ENCODE data around the gene KDM1A. TPM values are rescaled to one million over a fixed set of nuclear protein-coding genes. Genes with fewer than 3 reads are reported as not detected.

The KDM1A gene
- total RNA-seq, 1 donor from 2014 or later: 103 TPM

- TF ChIP-seq CTCF (IDR thresholded peaks at IDR 0.05): no peak
- DNase-seq (ENCODE audit: extremely low spot score, unreplicated experiment): no peak
- Mint-ChIP-seq H3K27me3 (ENCODE audit: unreplicated experiment) (no peaks in the 10 kb centered on the region), H3K4me1 (ENCODE audit: unreplicated experiment) (peaks cover 65% of the 10 kb centered on the region), H3K36me3 (ENCODE audit: unreplicated experiment) (peaks cover 2% of the 10 kb centered on the region), H3K9me3 (ENCODE audit: unreplicated experiment) (no peaks in the 10 kb centered on the region), H3K4me3 (ENCODE audit: unreplicated experiment) (no peak overlapping the region), H3K27ac (ENCODE audit: unreplicated experiment) (peak overlapping the region; percentile 69)
Measured at GRCh38 chr1:23114424-23115079, 95.3 kb downstream of the KDM1A start.

GRCh38 chr1:23116216-23116836 is 97.1 kb downstream of the KDM1A start:
- Mint-ChIP-seq H3K9me3 (ENCODE audit: unreplicated experiment) (no peaks in the 10 kb centered on the region), H3K36me3 (ENCODE audit: unreplicated experiment) (peaks cover 2% of the 10 kb centered on the region), H3K4me1 (ENCODE audit: unreplicated experiment) (peaks cover 69% of the 10 kb centered on the region), H3K4me3 (ENCODE audit: unreplicated experiment) (no peak overlapping the region), H3K27ac (ENCODE audit: unreplicated experiment) (peak overlapping the region; percentile 63), H3K27me3 (ENCODE audit: unreplicated experiment) (no peaks in the 10 kb centered on the region)
- no peak for DNase-seq (ENCODE audit: extremely low spot score, unreplicated experiment)
- no peak for TF ChIP-seq CTCF (IDR thresholded peaks at IDR 0.05)

DNA sequence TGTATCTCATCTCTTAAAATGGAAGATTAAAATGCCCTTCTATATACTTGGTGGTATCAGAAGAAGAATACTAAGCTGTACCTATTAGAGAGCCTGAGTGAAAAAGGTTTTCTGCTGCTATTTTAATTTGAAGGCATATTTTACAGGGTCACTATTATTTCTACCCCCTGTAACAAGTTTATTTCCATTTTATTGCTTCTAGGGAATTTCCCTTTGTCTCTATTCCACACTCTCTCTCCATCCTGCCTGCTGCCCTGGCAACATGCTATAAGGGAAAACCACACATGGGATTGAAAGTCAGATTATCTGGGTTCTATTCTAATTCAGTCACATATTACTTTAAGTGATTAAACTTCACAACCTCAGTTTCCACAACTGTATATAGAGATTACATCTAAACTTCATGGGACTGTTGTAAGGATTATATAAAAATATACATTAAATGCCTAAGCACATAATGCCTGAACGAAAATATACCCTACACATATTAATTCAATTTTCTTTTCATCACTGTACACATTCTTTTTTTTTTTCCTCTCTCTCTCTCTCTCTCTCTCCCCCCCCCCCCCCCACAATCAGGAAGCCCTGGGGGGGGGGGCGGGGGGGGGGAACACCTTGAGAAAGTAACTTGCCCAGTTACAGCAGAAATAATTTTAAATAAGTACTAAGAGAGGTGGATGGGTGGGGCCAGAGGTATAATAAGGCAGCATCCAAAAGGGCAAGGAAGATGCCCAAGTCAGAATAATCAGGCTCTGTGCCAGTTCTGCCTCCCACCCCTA is 97.8 kb downstream of the KDM1A start:
- no peaks in the 10 kb centered on the region for H3K9me3 Mint-ChIP-seq (ENCODE audit: unreplicated experiment)
- DNase-seq (ENCODE audit: extremely low spot score, unreplicated experiment): no peak
- no peak for TF ChIP-seq CTCF (IDR thresholded peaks at IDR 0.05)
- H3K4me1 Mint-ChIP-seq (ENCODE audit: unreplicated experiment): peaks cover 63% of the 10 kb centered on the region
- no peaks in the 10 kb centered on the region for H3K27me3 Mint-ChIP-seq (ENCODE audit: unreplicated experiment)
- peaks cover 2% of the 10 kb centered on the region for H3K36me3 Mint-ChIP-seq (ENCODE audit: unreplicated experiment)
- H3K27ac Mint-ChIP-seq (ENCODE audit: unreplicated experiment): peak overlapping the region; percentile 63
- H3K4me3 Mint-ChIP-seq (ENCODE audit: unreplicated experiment): no peak overlapping the region

- no peak for DNase-seq (ENCODE audit: extremely low spot score, unreplicated experiment)
- H3K27ac Mint-ChIP-seq (ENCODE audit: unreplicated experiment): peak overlapping the region; percentile 96
- H3K27me3 Mint-ChIP-seq (ENCODE audit: unreplicated experiment): no peaks in the 10 kb centered on the region
- peaks cover 2% of the 10 kb centered on the region for H3K36me3 Mint-ChIP-seq (ENCODE audit: unreplicated experiment)
- no peak for TF ChIP-seq CTCF (IDR thresholded peaks at IDR 0.05)
- H3K4me3 Mint-ChIP-seq (ENCODE audit: unreplicated experiment): no peak overlapping the region
- no peaks in the 10 kb centered on the region for H3K9me3 Mint-ChIP-seq (ENCODE audit: unreplicated experiment)
- peaks cover 63% of the 10 kb centered on the region for H3K4me1 Mint-ChIP-seq (ENCODE audit: unreplicated experiment)
Measured at GRCh38 chr1:23118407-23118806, 99.1 kb downstream of the KDM1A start.
